Astrocyte (in vitro differentiated cells and primary cell): Measurements from ENCODE around the gene TLE2.

Experiments
- EZH2 ChIP-seq: IDR thresholded peaks from 2 replicates; pipeline ENCODE4 v1.6.1; 2012; ENCODE audit warnings: mild to moderate bottlenecking, low read length, inconsistent platforms; ENCODE audit not compliant: insufficient read depth
- TF ChIP-seq, protein P1 (sequence below): IDR thresholded peaks from 2 replicates; pipeline ENCODE4 v1.5.1; 2011; ENCODE audit warnings: low read depth, mild to moderate bottlenecking, inconsistent platforms, low read length, moderate library complexity; ENCODE audit not compliant: insufficient read depth

DNA sequence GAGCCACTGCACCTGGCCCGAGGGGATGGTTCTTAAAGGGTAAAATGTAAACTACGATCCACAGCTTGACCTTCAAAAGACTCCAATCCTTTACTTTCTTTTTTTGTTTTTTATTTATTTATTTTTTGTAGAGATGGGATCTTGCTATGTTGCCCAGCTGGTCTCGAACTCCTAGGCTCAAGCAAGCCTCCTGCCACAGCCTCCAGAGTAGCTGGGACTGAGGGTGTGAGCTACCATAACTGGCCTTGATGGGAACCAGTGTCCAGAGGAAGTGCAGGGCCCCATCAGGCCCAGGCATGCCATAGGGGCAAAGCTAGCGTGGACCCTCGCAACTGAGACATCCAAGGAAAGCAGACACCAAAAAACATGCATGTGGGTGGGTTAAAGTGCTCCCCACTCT, 66.0 kb downstream of the TLE2 start:
- no peak for TF ChIP-seq EZH2
- TF ChIP-seq, protein P1, sequence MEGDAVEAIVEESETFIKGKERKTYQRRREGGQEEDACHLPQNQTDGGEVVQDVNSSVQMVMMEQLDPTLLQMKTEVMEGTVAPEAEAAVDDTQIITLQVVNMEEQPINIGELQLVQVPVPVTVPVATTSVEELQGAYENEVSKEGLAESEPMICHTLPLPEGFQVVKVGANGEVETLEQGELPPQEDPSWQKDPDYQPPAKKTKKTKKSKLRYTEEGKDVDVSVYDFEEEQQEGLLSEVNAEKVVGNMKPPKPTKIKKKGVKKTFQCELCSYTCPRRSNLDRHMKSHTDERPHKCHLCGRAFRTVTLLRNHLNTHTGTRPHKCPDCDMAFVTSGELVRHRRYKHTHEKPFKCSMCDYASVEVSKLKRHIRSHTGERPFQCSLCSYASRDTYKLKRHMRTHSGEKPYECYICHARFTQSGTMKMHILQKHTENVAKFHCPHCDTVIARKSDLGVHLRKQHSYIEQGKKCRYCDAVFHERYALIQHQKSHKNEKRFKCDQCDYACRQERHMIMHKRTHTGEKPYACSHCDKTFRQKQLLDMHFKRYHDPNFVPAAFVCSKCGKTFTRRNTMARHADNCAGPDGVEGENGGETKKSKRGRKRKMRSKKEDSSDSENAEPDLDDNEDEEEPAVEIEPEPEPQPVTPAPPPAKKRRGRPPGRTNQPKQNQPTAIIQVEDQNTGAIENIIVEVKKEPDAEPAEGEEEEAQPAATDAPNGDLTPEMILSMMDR: no peak
